GM21515 (cell line): ENCODE measurements around the gene RAD51B.
"Not testable (repeated sequence)": the region's sequence is repeated elsewhere in the genome, so short reads cannot be mapped to it uniquely, and the experiment has no call there.

Experiments used
- ATAC-seq: cut with Tn5 transposase; IDR thresholded peaks from one replicate; pipeline ENCODE4 v1.9.1; 2021; ENCODE audit not compliant: unreplicated experiment

RAD51B gene

GRCh38 chr14:68166731-68167382, 347.3 kb downstream of the RAD51B start:
- no peak for ATAC-seq

- no peak for ATAC-seq
Observed at GRCh38 chr14:68167383-68168087, 348.0 kb downstream of the RAD51B start.

DNA sequence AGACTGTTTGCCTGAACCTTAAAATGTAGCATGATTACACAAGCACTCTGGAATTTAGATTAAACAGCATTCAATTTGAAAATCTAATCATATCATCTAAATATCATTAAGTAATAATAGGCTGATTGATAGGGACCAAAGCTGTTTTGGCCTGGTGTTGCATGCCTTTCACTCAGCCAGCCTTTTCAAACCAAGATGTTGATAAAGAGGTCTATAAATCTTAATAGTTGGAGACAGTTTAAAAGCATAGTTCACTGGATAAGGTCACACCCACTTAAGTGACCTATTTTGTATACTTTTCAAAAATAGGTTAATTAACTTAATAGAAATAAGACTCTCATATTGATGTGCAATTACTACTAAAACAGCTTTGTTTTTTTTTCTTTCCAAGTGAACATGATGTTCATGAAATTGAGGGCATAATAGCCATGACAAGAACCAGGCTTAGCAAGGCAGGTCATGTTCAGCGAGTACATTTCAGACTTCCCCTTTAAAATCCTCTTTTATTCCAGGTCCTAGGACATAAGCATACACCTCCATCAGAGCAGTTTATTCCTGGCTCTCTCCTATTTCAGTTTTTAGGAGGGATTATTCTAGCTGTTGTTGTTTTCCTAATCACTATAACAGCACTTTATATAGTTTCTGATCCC, 349.0 kb downstream of the RAD51B start:
- ATAC-seq, result no peak

DNA sequence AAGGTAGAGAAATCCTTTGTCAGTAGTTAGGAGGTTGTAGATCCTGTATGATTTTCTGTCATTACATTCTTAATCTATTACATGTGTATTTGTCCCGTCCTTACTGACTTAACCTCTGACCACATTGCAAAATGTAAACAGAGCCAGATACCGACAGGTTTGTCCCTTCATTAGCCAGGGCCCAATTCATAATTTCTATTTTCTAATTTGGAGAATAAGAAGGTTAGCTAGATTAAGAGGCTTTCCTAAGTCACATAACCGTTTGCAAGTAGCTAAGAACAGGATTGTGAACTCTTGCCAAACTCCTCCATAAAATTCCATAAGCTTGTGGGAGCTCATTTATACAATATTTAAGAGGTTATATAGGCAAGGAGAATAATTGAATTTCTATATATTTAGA, 352.6 kb downstream of the RAD51B start:
- no peak for ATAC-seq

GRCh38 chr14:68172627-68173026, 353.0 kb downstream of the RAD51B start:
- ATAC-seq, result no peak

DNA sequence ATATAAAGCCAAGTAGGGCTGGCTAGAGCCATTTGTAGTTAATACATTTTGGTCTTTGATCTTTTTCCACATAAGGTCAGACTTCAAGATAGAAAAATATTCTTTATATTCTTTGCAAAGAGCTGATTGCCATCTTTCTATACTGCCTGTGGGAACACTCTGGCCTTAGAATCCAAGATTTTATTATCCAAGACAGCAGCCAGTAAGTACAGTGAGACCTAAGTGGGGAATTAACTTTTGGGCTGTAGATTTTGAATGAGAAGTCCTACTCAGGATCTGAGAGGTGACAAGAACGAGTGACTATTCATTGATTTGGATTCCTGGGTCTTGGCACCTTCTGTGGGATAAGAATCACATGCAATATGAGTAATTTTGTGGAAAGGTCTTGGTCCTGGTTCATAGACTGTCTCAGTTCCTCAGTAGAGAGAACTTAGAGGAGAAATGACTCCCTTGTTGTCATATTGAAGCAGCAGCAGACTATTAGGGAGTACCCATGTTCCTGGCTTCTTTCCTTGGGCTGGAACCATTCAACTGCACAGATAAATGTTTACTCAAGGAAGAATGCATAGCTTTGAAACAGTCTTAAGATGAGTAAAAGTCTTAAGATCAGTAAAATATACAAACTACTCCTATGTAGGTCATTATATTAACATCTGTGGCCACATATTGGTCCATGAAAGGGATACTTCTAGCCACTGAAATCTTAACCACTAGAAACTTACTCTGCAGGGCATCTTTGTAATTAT, 353.8 kb downstream of the RAD51B start:
- ATAC-seq, result no peak

GRCh38 chr14:68174446-68174845, 354.9 kb downstream of the RAD51B start:
- ATAC-seq, result no peak

- no peak for ATAC-seq
Observed at GRCh38 chr14:68176687-68177086, 357.1 kb downstream of the RAD51B start.

- no peak for ATAC-seq
Observed at GRCh38 chr14:68177728-68178127, 358.1 kb downstream of the RAD51B start.

GRCh38 chr14:68178282-68178681, 358.7 kb downstream of the RAD51B start:
- ATAC-seq, result no peak

DNA sequence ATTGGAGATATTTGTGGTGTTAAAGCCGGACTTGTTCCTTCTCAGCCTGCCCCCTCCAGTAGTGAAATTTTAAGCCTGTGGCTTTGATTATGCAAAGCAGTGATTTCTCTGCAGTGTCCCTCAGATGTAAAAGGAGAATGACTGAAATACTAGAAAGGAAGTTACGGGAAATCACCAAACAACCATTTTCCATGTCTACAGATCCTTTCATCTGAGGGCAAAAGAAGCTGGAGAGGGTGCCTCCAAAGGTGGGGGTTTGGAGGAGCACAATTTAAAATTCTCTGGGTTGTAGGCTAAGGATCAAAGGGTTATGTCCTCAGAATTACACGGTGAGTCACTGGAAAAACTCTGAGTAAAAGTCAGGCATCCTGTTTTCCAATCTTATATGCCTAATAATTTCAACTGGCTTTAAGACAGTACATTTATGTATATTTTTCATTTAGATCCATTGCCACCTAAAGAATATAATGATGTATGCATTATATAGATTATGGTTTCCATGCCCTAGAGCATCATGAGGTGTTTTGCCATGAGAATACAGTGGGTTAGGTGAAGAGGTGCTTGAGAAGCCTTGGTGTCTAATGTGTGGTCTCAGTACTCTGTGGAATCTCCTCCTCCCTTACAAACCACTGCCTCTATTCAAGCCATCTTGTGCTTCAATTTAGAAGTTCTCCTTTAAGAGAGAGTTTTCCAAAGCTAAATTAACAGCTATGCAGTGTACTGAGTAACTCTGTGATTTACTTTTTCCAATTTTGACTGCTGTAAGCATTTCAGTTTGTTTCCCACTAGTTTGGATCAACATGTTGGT, 362.1 kb downstream of the RAD51B start:
- ATAC-seq, result no peak

GRCh38 chr14:68182492-68182891, 362.9 kb downstream of the RAD51B start:
- ATAC-seq, result peak; percentile 64

DNA sequence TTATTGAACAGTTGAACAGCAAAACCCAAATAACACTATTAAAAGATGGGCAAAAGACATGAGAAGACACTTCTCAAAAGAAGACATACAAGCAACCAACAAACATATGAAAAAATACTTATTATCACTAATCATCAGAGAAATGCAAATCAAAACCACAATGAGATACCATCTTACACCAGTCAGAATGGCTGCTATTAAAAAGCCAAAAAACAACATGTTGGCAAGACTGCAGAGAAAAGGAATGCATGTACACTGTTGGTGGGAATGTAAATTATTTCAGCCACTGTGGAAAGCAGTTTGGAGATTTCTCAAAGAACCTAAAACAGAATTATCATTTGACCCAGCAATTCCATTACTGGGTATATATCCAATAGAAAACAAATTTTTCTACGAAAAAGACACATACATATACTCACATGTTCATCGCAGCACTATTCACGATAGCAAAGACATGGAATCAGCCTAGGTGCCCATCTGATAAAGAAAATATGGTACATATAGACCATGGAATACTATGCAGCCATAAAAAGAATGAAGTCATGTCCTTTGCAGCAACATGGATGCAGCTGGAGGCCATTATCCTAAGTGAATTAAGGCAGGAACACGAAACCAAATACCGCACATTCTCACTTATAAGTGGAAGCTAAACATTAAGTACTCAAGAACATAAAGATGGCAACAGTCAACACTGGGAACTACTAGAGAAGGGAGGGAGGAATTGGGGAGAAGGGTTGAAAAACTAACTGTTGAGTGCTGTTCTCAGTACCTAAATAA, 367.1 kb downstream of the RAD51B start:
- ATAC-seq, result not testable (repeated sequence)

GRCh38 chr14:68188174-68188573, 368.6 kb downstream of the RAD51B start:
- ATAC-seq, result no peak

- ATAC-seq, result no peak
Observed at GRCh38 chr14:68190032-68190431, 370.5 kb downstream of the RAD51B start.

GRCh38 chr14:68191567-68192321, 372.2 kb downstream of the RAD51B start:
- no peak for ATAC-seq

- no peak for ATAC-seq
Observed at GRCh38 chr14:68192935-68193334, 373.4 kb downstream of the RAD51B start.

DNA sequence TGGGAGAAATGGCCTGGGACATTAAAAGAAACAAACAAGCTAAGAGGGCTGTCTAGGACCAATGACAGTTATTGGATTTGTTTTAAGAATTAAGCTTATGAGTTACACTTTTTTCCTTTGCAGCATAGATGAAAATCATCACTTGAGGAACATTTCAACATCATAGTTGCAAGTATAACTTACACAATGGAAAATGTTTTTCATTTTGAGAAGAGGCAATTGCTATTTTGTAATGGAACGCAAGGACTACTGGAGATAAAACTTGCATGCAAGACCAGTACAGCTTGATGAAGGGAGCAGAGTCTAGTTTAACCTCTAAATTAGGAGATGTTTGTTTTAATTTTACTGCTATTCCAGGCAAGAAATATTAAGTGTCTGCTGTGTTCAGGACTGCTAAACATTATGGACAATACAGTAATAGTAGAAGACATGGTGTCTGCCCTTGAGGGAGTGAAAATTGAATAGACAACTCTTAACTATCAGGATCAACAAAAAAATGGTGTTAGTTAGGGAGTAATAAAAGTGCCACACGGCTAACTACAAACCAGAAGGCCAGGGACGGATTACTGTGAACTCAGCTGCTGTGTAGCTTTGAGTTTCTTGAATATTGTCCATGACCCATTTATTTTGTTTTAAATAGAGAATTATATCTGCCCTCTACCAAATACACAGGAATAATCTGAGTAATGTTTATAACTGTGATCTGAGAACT, 374.5 kb downstream of the RAD51B start:
- no peak for ATAC-seq

- ATAC-seq, result no peak
Observed at GRCh38 chr14:68195126-68195525, 375.5 kb downstream of the RAD51B start.
